Endothelial cell (in vitro differentiated cells): ENCODE results near the gene BACH2. TPM values are rescaled to one million over a fixed set of nuclear protein-coding genes. Genes with fewer than 3 reads are reported as not detected.
"Not testable (repeated sequence)": the region's sequence is repeated elsewhere in the genome, so short reads cannot be mapped to it uniquely, and the experiment has no call there.

Experiments
- DNase-seq: peaks from one replicate; pipeline ENCODE4 v3.0.0; 2021; ENCODE audit warnings: low spot score
- H3K27ac Mint-ChIP-seq: one replicate; pipeline ENCODE4 v1.8.0; 2021; ENCODE audit warnings: mixed read lengths, inconsistent platforms; ENCODE audit not compliant: unreplicated experiment
- H3K27me3 Mint-ChIP-seq: one replicate; pipeline ENCODE4 v1.8.0; 2021; ENCODE audit warnings: mild to moderate bottlenecking, moderate library complexity, mixed read lengths, inconsistent platforms; ENCODE audit not compliant: unreplicated experiment
- H3K36me3 Mint-ChIP-seq: one replicate; pipeline ENCODE4 v1.8.0; 2021; ENCODE audit warnings: mild to moderate bottlenecking, low read depth, mixed read lengths, inconsistent platforms; ENCODE audit not compliant: unreplicated experiment
- H3K4me1 Mint-ChIP-seq: one replicate; pipeline ENCODE4 v1.8.0; 2021; ENCODE audit warnings: mild to moderate bottlenecking, mixed read lengths, inconsistent platforms; ENCODE audit not compliant: unreplicated experiment
- H3K4me3 Mint-ChIP-seq: one replicate; pipeline ENCODE4 v1.8.0; 2021; ENCODE audit warnings: mild to moderate bottlenecking, mixed read lengths, inconsistent platforms; ENCODE audit not compliant: unreplicated experiment
- H3K9me3 Mint-ChIP-seq: one replicate; pipeline ENCODE4 v1.8.0; 2021; ENCODE audit warnings: mixed read lengths, inconsistent platforms; ENCODE audit not compliant: unreplicated experiment
- total RNA-seq: library from RNA; stranded (reverse); fragmentation: NEBNext Ultra II Directional; extraction: Animal tissue kit (Norgen Biotek cat#: 25700); gene quantifications from one replicate; pipeline ENCODE4 v1.2.1, GENCODE V29; 2021; ENCODE audit not compliant: unreplicated experiment
- TF ChIP-seq, protein P1 (sequence below): fragments of 200-600 bp; sonication (generic); IDR thresholded peaks from one replicate; pipeline ENCODE4 v1.5.0; 2021; ENCODE audit warnings: antibody characterized with exemption; ENCODE audit not compliant: unreplicated experiment

Gene BACH2
- total RNA-seq, 1 donor from 2014 or later, result 3.9 TPM

DNA sequence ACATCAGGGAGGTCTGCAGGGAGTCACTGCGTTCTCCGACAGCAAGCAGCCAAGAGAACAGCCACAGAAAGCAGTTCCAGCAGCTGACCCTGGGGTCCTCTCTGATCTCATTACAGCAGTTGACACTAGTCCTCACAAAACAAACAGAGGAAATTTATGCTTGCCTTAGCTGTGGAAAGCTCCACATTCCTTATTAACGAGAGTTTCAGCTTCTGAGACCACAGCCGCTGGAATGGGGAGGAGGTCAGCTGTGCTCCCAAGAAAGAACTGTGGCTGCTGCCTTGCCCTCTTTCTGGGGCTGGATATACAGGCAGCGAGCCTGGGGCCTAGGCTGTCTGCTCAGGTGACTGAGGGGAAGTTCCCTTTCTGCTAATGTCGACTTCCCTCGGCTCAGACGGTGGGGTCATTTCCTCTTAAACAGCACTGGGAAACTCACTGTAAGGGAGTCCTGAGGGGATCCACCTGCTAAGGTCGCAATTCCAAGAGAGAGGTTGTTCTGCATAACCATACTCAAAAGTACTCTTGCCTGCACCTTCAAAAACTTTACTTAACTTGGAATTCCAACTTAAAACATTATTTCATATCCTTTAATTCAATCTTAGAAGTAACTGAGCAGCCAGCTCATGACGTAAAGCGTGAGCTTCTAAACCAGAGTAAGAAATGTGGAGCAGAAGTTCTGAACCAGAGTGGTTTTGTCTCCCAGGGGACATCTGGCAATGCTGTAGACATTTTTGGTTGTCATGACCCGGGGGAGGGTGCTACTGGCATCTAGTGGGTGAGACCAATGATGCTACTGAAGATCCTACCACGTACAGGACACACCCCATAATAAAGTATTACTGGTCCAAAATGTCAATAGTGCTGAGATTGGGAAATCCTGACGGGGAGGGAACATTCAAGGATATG, 80.3 kb downstream of the BACH2 start:
- peak; percentile 12 for DNase-seq
- H3K9me3 Mint-ChIP-seq, result no peaks in the 10 kb centered on the region
- no peak overlapping the region for H3K4me3 Mint-ChIP-seq
- H3K27ac Mint-ChIP-seq, result peak overlapping the region; percentile 85
- H3K36me3 Mint-ChIP-seq, result no peaks in the 10 kb centered on the region
- H3K4me1 Mint-ChIP-seq, result peaks cover 16% of the 10 kb centered on the region
- H3K27me3 Mint-ChIP-seq, result no peaks in the 10 kb centered on the region
- TF ChIP-seq, protein P1, sequence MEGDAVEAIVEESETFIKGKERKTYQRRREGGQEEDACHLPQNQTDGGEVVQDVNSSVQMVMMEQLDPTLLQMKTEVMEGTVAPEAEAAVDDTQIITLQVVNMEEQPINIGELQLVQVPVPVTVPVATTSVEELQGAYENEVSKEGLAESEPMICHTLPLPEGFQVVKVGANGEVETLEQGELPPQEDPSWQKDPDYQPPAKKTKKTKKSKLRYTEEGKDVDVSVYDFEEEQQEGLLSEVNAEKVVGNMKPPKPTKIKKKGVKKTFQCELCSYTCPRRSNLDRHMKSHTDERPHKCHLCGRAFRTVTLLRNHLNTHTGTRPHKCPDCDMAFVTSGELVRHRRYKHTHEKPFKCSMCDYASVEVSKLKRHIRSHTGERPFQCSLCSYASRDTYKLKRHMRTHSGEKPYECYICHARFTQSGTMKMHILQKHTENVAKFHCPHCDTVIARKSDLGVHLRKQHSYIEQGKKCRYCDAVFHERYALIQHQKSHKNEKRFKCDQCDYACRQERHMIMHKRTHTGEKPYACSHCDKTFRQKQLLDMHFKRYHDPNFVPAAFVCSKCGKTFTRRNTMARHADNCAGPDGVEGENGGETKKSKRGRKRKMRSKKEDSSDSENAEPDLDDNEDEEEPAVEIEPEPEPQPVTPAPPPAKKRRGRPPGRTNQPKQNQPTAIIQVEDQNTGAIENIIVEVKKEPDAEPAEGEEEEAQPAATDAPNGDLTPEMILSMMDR, result no peak

DNA sequence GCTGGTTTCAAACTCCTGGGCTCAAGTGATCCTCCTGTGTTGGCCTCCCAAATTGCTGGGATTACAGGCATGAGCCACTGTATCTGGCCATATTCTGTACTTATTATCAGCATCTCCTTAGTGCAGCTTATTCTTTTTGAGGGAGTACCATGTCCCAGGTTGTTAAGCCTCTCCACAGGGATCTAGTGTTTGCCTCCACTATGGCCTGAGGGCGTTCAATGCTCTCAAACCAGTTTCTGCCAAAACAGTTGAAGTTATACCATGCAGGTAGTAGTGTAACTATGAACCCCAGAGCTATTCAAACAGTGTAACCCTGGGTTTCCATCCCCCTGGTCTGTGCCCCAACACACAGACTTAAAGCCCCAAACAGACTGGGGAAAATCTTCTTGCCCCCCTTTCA, 81.7 kb downstream of the BACH2 start:
- peaks cover 16% of the 10 kb centered on the region for H3K4me1 Mint-ChIP-seq
- H3K27ac Mint-ChIP-seq, result no peak overlapping the region
- no peaks in the 10 kb centered on the region for H3K36me3 Mint-ChIP-seq
- no peak overlapping the region for H3K4me3 Mint-ChIP-seq
- DNase-seq, result no peak
- H3K9me3 Mint-ChIP-seq, result no peaks in the 10 kb centered on the region
- peaks cover 1% of the 10 kb centered on the region for H3K27me3 Mint-ChIP-seq
- TF ChIP-seq, protein P1, result no peak

DNA sequence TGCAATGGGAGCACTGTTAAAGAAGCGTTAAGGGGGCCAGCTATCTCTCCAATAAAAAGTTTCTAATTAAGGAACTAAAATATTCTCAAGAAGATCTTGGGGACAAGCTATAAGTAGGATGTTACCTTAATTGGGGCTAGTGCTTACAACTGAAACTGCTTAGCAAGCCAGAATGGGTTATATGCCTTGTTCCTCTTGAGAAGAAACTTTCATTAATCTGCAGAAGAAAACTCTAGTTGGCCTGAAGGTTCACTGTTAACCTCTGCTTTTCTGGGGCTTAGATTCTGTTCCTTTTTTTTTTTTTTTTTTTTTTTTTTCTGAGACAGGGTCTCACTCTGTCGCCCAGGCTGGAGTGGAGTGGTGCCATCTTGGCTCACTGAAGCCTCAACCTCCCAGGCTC, 82.2 kb downstream of the BACH2 start:
- no peaks in the 10 kb centered on the region for H3K9me3 Mint-ChIP-seq
- no peak for DNase-seq
- H3K27me3 Mint-ChIP-seq, result peaks cover 1% of the 10 kb centered on the region
- H3K4me3 Mint-ChIP-seq, result no peak overlapping the region
- no peak overlapping the region for H3K27ac Mint-ChIP-seq
- H3K4me1 Mint-ChIP-seq, result peaks cover 16% of the 10 kb centered on the region
- TF ChIP-seq, protein P1, result no peak
- no peaks in the 10 kb centered on the region for H3K36me3 Mint-ChIP-seq

DNA sequence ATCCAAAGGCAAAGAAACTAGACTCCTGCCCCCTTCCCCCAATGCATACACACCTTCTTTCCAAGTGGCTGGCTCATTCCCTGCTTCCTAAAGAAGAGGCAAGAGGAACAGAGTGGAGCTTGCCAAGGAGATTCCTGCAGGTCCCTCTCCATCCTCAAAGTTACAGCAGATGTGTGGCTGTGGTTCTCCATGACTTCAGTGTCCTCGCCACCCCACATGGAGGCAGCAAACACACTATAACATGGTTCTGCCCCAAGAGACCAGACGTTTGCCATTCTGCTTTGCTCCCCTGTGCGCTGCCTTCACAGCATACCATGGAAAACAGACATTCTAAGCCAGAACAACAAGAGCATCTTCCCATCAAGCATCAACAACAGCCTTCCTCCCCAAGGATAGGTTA, 84.4 kb downstream of the BACH2 start:
- Mint-ChIP-seq H3K36me3 (no peaks in the 10 kb centered on the region), H3K27ac (no peak overlapping the region), H3K4me3 (no peak overlapping the region), H3K4me1 (peaks cover 16% of the 10 kb centered on the region), H3K9me3 (no peaks in the 10 kb centered on the region), H3K27me3 (peaks cover 1% of the 10 kb centered on the region)
- TF ChIP-seq, protein P1, result no peak
- no peak for DNase-seq

DNA sequence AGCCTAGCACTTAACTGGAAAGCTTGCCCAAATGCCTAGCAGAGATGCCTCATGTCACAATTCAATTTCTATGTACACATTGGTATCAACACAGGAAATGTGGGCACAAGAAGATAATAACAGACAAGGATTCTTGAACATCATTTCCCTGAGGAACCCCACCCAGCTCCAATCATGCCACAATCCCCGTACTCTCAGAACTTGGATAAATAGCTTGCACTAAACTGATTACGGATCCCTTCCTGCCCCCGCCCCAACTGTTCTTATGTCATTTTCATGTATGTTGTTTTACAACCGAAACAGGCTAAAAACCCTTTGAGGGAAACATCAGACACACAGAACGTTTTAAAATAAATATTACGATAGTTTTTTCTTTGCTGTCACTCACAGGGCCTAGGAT, 87.1 kb downstream of the BACH2 start:
- DNase-seq, result no peak
- TF ChIP-seq, protein P1, result no peak
- H3K27ac Mint-ChIP-seq, result no peak overlapping the region
- peaks cover 7% of the 10 kb centered on the region for H3K4me1 Mint-ChIP-seq
- H3K4me3 Mint-ChIP-seq, result no peak overlapping the region
- H3K9me3 Mint-ChIP-seq, result no peaks in the 10 kb centered on the region
- H3K36me3 Mint-ChIP-seq, result no peaks in the 10 kb centered on the region
- H3K27me3 Mint-ChIP-seq, result peaks cover 1% of the 10 kb centered on the region

DNA sequence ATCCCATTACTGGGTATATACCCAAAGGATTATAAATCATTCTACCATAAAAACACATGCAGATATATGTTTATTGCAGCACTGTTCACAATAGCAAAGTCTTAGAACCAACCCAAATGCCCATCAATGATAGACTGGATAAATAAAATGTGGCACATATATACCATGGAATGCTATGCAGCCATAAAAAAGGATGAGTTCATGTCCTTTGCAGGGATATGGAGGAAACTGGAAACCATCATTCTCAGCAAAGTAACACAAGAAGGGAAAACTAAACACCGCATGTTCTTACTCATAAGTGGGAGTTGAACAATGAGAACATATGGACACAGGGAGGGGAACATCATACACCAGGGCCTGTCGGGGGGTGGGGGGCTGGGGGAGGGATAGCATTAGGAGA, 88.0 kb downstream of the BACH2 start:
- not testable (repeated sequence) for H3K9me3 Mint-ChIP-seq, DNase-seq, H3K36me3 Mint-ChIP-seq, H3K4me3 Mint-ChIP-seq, H3K27me3 Mint-ChIP-seq, H3K4me1 Mint-ChIP-seq, H3K27ac Mint-ChIP-seq
